Measurements from ENCODE around the gene KCNQ4. TPM values are rescaled to one million over a fixed set of nuclear protein-coding genes. Genes with fewer than 3 reads are reported as not detected.

KCNQ4 gene
- total RNA-seq, 1 experiment from 2014 or later, result 2.3 TPM

GRCh38 chr1:40799351-40799867 is 15.8 kb downstream of the KCNQ4 start:
- peak overlapping the region; percentile 77 for H3K9ac ChIP-seq (ENCODE audit: low read length)
- no peaks in the 10 kb centered on the region for H3K27me3 ChIP-seq (ENCODE audit: low read length)
- peak overlapping the region; percentile 100 for H3K27ac ChIP-seq (ENCODE audit: low read length)
- peaks cover 92% of the 10 kb centered on the region for H3K4me1 ChIP-seq (ENCODE audit: low read length)
- no peaks in the 10 kb centered on the region for H4K20me1 ChIP-seq (ENCODE audit: insufficient read depth, low read depth, low read length)
- H3K9me2 ChIP-seq (replicated peaks; ENCODE audit: insufficient read depth, low read length), result no peaks in the 10 kb centered on the region
- peak overlapping the region; percentile 85 for H3K4me2 ChIP-seq (ENCODE audit: low read depth, low read length, poor library complexity, severe bottlenecking)
- no peak overlapping the region for H2AFZ ChIP-seq (ENCODE audit: low read length)
- H3K9me3 ChIP-seq (ENCODE audit: low read length), result no peaks in the 10 kb centered on the region
- H3K4me3 ChIP-seq (ENCODE audit: low read length), result peak overlapping the region; percentile 57
- DNase-seq, result peak; percentile 73
- no peaks in the 10 kb centered on the region for H3K36me3 ChIP-seq (ENCODE audit: insufficient read depth, low read length)
- H3K79me2 ChIP-seq (ENCODE audit: low read length), result no peaks in the 10 kb centered on the region

- Histone ChIP-seq H3K4me2 (ENCODE audit: low read depth, low read length, poor library complexity, severe bottlenecking) (peak overlapping the region; percentile 85), H3K4me1 (ENCODE audit: low read length) (peaks cover 98% of the 10 kb centered on the region), H3K36me3 (ENCODE audit: insufficient read depth, low read length) (no peaks in the 10 kb centered on the region), H3K9me2 (replicated peaks; ENCODE audit: insufficient read depth, low read length) (no peaks in the 10 kb centered on the region), H3K9ac (ENCODE audit: low read length) (peak overlapping the region; percentile 77), H3K79me2 (ENCODE audit: low read length) (no peaks in the 10 kb centered on the region), H3K27ac (ENCODE audit: low read length) (peak overlapping the region; percentile 100), H2AFZ (ENCODE audit: low read length) (no peak overlapping the region), H3K4me3 (ENCODE audit: low read length) (peak overlapping the region; percentile 64), H3K27me3 (ENCODE audit: low read length) (no peaks in the 10 kb centered on the region), H4K20me1 (ENCODE audit: insufficient read depth, low read depth, low read length) (no peaks in the 10 kb centered on the region), H3K9me3 (ENCODE audit: low read length) (no peaks in the 10 kb centered on the region)
- peak; percentile 50 for DNase-seq
These were observed 18.1 kb downstream of the KCNQ4 start for GRCh38 chr1:40801742-40802077.

GRCh38 chr1:40802078-40802741 is 18.6 kb downstream of the KCNQ4 start:
- DNase-seq, result peak; percentile 96
- Histone ChIP-seq H3K79me2 (ENCODE audit: low read length) (no peaks in the 10 kb centered on the region), H3K4me1 (ENCODE audit: low read length) (peaks cover 98% of the 10 kb centered on the region), H2AFZ (ENCODE audit: low read length) (no peak overlapping the region), H3K9me3 (ENCODE audit: low read length) (no peaks in the 10 kb centered on the region), H3K36me3 (ENCODE audit: insufficient read depth, low read length) (no peaks in the 10 kb centered on the region), H3K4me2 (ENCODE audit: low read depth, low read length, poor library complexity, severe bottlenecking) (peak overlapping the region; percentile 85), H3K9me2 (replicated peaks; ENCODE audit: insufficient read depth, low read length) (no peaks in the 10 kb centered on the region), H3K9ac (ENCODE audit: low read length) (peak overlapping the region; percentile 81), H3K27ac (ENCODE audit: low read length) (peak overlapping the region; percentile 100), H3K4me3 (ENCODE audit: low read length) (peak overlapping the region; percentile 64), H3K27me3 (ENCODE audit: low read length) (no peaks in the 10 kb centered on the region), H4K20me1 (ENCODE audit: insufficient read depth, low read depth, low read length) (no peaks in the 10 kb centered on the region)

- Histone ChIP-seq H3K27ac (ENCODE audit: low read length) (peak overlapping the region; percentile 100), H3K4me2 (ENCODE audit: low read depth, low read length, poor library complexity, severe bottlenecking) (peak overlapping the region; percentile 70), H3K9me3 (ENCODE audit: low read length) (no peaks in the 10 kb centered on the region), H3K4me3 (ENCODE audit: low read length) (peak overlapping the region; percentile 51; the same call in 1 of the 2 replicates), H4K20me1 (ENCODE audit: insufficient read depth, low read depth, low read length) (no peaks in the 10 kb centered on the region), H3K9ac (ENCODE audit: low read length) (peak overlapping the region; percentile 81), H3K4me1 (ENCODE audit: low read length) (peaks cover 98% of the 10 kb centered on the region), H2AFZ (ENCODE audit: low read length) (no peak overlapping the region), H3K79me2 (ENCODE audit: low read length) (no peaks in the 10 kb centered on the region), H3K36me3 (ENCODE audit: insufficient read depth, low read length) (no peaks in the 10 kb centered on the region), H3K27me3 (ENCODE audit: low read length) (no peaks in the 10 kb centered on the region), H3K9me2 (replicated peaks; ENCODE audit: insufficient read depth, low read length) (no peaks in the 10 kb centered on the region)
- DNase-seq, result peak; percentile 80
These were observed 19.1 kb downstream of the KCNQ4 start for GRCh38 chr1:40802742-40803113.

- Histone ChIP-seq H3K4me2 (ENCODE audit: low read depth, low read length, poor library complexity, severe bottlenecking) (peak overlapping the region; percentile 70), H4K20me1 (ENCODE audit: insufficient read depth, low read depth, low read length) (no peaks in the 10 kb centered on the region), H3K36me3 (ENCODE audit: insufficient read depth, low read length) (no peaks in the 10 kb centered on the region), H3K79me2 (ENCODE audit: low read length) (peaks cover 5% of the 10 kb centered on the region; the same call in 1 of the 2 replicates), H3K4me1 (ENCODE audit: low read length) (peaks cover 98% of the 10 kb centered on the region), H3K4me3 (ENCODE audit: low read length) (peak overlapping the region; percentile 51), H2AFZ (ENCODE audit: low read length) (no peak overlapping the region), H3K27ac (ENCODE audit: low read length) (peak overlapping the region; percentile 100), H3K9me3 (ENCODE audit: low read length) (no peaks in the 10 kb centered on the region), H3K9me2 (replicated peaks; ENCODE audit: insufficient read depth, low read length) (no peaks in the 10 kb centered on the region), H3K9ac (ENCODE audit: low read length) (peak overlapping the region; percentile 81), H3K27me3 (ENCODE audit: low read length) (no peaks in the 10 kb centered on the region)
- peak; percentile 83 for DNase-seq
These were observed 19.9 kb downstream of the KCNQ4 start for GRCh38 chr1:40803447-40803846.

- no peaks in the 10 kb centered on the region for H3K9me3 ChIP-seq (ENCODE audit: low read length)
- DNase-seq, result no peak
- H3K9ac ChIP-seq (ENCODE audit: low read length), result peak overlapping the region; percentile 81
- H3K4me3 ChIP-seq (ENCODE audit: low read length), result peak overlapping the region; percentile 54
- H3K27ac ChIP-seq (ENCODE audit: low read length), result peak overlapping the region; percentile 100
- H4K20me1 ChIP-seq (ENCODE audit: insufficient read depth, low read depth, low read length), result no peaks in the 10 kb centered on the region
- peaks cover 98% of the 10 kb centered on the region for H3K4me1 ChIP-seq (ENCODE audit: low read length)
- H3K36me3 ChIP-seq (ENCODE audit: insufficient read depth, low read length), result no peaks in the 10 kb centered on the region
- no peaks in the 10 kb centered on the region for H3K27me3 ChIP-seq (ENCODE audit: low read length)
- no peaks in the 10 kb centered on the region for H3K9me2 ChIP-seq (replicated peaks; ENCODE audit: insufficient read depth, low read length)
- peaks cover 6% of the 10 kb centered on the region; the same call in 1 of the 2 replicates for H3K79me2 ChIP-seq (ENCODE audit: low read length)
- peak overlapping the region; percentile 70 for H3K4me2 ChIP-seq (ENCODE audit: low read depth, low read length, poor library complexity, severe bottlenecking)
- no peak overlapping the region for H2AFZ ChIP-seq (ENCODE audit: low read length)
These were observed 20.3 kb downstream of the KCNQ4 start for GRCh38 chr1:40803902-40804301.

GRCh38 chr1:40806240-40806639 is 22.7 kb downstream of the KCNQ4 start:
- Histone ChIP-seq H2AFZ (ENCODE audit: low read length) (no peak overlapping the region), H3K4me2 (ENCODE audit: low read depth, low read length, poor library complexity, severe bottlenecking) (peak overlapping the region; percentile 68), H4K20me1 (ENCODE audit: insufficient read depth, low read depth, low read length) (no peaks in the 10 kb centered on the region), H3K27ac (ENCODE audit: low read length) (peak overlapping the region; percentile 100), H3K4me1 (ENCODE audit: low read length) (peaks cover 98% of the 10 kb centered on the region), H3K9ac (ENCODE audit: low read length) (peak overlapping the region; percentile 74), H3K79me2 (ENCODE audit: low read length) (peaks cover 6% of the 10 kb centered on the region; the same call in 1 of the 2 replicates), H3K4me3 (ENCODE audit: low read length) (no peak overlapping the region), H3K9me2 (replicated peaks; ENCODE audit: insufficient read depth, low read length) (no peaks in the 10 kb centered on the region), H3K9me3 (ENCODE audit: low read length) (no peaks in the 10 kb centered on the region), H3K27me3 (ENCODE audit: low read length) (no peaks in the 10 kb centered on the region), H3K36me3 (ENCODE audit: insufficient read depth, low read length) (no peaks in the 10 kb centered on the region)
- no peak for DNase-seq

GRCh38 chr1:40806731-40807695 is 23.4 kb downstream of the KCNQ4 start:
- Histone ChIP-seq H3K27ac (ENCODE audit: low read length) (peak overlapping the region; percentile 100), H3K4me2 (ENCODE audit: low read depth, low read length, poor library complexity, severe bottlenecking) (peak overlapping the region; percentile 68), H3K9ac (ENCODE audit: low read length) (peak overlapping the region; percentile 74)

More at GRCh38 chr1:40806731-40807695, 23.4 kb downstream of the KCNQ4 start:
- no peaks in the 10 kb centered on the region for H3K36me3 ChIP-seq (ENCODE audit: insufficient read depth, low read length)
- H3K9me2 ChIP-seq (replicated peaks; ENCODE audit: insufficient read depth, low read length), result no peaks in the 10 kb centered on the region
- peaks cover 6% of the 10 kb centered on the region; the same call in 1 of the 2 replicates for H3K79me2 ChIP-seq (ENCODE audit: low read length)
- no peak overlapping the region for H2AFZ ChIP-seq (ENCODE audit: low read length)
- no peaks in the 10 kb centered on the region for H3K27me3 ChIP-seq (ENCODE audit: low read length)
- DNase-seq, result no peak
- H3K9me3 ChIP-seq (ENCODE audit: low read length), result no peaks in the 10 kb centered on the region
- H4K20me1 ChIP-seq (ENCODE audit: insufficient read depth, low read depth, low read length), result no peaks in the 10 kb centered on the region
- H3K4me3 ChIP-seq (ENCODE audit: low read length), result peak overlapping the region; percentile 63
- H3K4me1 ChIP-seq (ENCODE audit: low read length), result peaks cover 93% of the 10 kb centered on the region

Measured in Karpas-422 (cell line).